ENCODE data around the gene AZU1.

DNA sequence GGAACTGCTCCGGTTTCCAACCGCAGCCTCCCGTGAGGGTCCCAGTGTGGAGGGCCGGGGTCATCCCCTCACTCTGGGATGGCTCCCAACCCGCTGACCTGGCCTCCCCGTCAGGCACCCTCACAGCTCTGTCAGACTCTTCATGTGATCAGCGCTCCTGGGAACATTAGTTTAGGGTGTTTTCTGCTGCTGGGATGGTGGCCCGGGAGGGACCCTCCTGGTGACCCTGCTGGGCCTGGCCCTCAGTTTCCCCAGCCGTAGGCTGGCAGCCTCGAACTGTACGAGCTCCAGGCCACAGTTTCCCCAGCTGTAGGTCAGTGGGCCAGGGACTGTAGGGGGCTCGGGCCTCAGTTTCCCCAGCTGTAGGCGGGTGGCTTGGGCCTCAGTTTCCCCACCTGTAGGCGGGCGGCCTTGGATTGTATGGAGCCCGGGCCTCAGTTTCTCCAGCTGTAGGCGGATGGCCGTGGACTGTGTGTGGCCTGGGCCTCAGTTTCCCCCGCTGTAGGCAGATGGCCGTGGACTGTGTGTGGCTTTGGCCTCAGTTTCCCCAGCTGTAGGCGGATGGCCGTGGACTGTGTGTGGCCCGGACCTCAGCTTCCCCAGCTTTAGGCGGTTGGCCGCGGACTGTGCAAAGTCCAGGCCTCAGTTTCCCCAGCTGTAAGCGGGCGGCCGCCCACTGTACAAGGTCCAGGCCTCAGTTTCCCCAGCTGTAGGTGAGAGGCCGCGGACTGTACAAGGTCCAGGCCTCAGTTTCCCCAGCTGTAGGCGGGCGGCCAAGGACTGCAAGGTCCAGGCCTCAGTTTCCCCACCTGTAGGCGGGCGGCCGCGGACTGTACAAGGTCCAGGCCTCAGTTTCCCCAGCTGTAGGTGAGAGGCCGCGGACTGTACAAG lies 31.7 kb upstream of the AZU1 start:
- no peak for TF ChIP-seq POLR2A (IDR thresholded peaks at IDR 0.05)
- TF ChIP-seq, protein P1, sequence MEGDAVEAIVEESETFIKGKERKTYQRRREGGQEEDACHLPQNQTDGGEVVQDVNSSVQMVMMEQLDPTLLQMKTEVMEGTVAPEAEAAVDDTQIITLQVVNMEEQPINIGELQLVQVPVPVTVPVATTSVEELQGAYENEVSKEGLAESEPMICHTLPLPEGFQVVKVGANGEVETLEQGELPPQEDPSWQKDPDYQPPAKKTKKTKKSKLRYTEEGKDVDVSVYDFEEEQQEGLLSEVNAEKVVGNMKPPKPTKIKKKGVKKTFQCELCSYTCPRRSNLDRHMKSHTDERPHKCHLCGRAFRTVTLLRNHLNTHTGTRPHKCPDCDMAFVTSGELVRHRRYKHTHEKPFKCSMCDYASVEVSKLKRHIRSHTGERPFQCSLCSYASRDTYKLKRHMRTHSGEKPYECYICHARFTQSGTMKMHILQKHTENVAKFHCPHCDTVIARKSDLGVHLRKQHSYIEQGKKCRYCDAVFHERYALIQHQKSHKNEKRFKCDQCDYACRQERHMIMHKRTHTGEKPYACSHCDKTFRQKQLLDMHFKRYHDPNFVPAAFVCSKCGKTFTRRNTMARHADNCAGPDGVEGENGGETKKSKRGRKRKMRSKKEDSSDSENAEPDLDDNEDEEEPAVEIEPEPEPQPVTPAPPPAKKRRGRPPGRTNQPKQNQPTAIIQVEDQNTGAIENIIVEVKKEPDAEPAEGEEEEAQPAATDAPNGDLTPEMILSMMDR (IDR thresholded peaks at IDR 0.05), result no peak

Measured in sigmoid colon (tissue), 3 donors.